AG04450 (cell line): Measurements from ENCODE around the gene ZKSCAN7. TPM values are rescaled to one million over a fixed set of nuclear protein-coding genes. Genes with fewer than 3 reads are reported as not detected.
"Not testable (repeated sequence)": the region's sequence is repeated elsewhere in the genome, so short reads cannot be mapped to it uniquely, and the experiment has no call there.

Experiments
- CTCF ChIA-PET: fragments of 300-600, 350-600 bp; formaldehyde crosslinking; extraction: SDS; loops from one replicate; lab custom pipeline; 2022; ENCODE audit warnings: antibody characterized with exemption, inconsistent platforms; lab: Charles Lee
- POLR2A ChIA-PET: fragments of 350-600 bp; formaldehyde crosslinking; extraction: SDS; loops from one replicate; lab custom pipeline; 2021; ENCODE audit warnings: antibody characterized with exemption, inconsistent platforms; lab: Yijun Ruan, JAX
- DNase-seq: peaks from one replicate; pipeline ENCODE4 v3.0.0-alpha.2; 2011; ENCODE audit warnings: low read depth, low spot score
- H3K27ac ChIP-seq: one replicate; pipeline ENCODE4 v1.5.1; 2012; ENCODE audit warnings: low read depth, low read length, control low read depth
- H3K27me3 ChIP-seq: one replicate; pipeline ENCODE4 v1.6.0; 2012; ENCODE audit warnings: low read length; ENCODE audit not compliant: control insufficient read depth, insufficient read depth
- H3K4me3 ChIP-seq: 2 replicates; pipeline ENCODE4 v1.5.1; 2011; ENCODE audit warnings: mild to moderate bottlenecking, low read depth, low read length, control low read depth
- H3K9me3 ChIP-seq: 2 replicates; pipeline ENCODE4 v1.5.1; 2012; ENCODE audit warnings: low read length; ENCODE audit not compliant: control insufficient read depth, insufficient read depth
- polyA plus RNA-seq: library from polyadenylated mRNA; depleted of rRNA; stranded (reverse); fragments of >200 nt; gene quantifications from 2 replicates; pipeline ENCODE4 v1.2.3, GENCODE V29; 2011
- TF ChIP-seq, protein P1 (sequence below): IDR thresholded peaks from 2 replicates; pipeline ENCODE4 v1.5.1; 2011; ENCODE audit warnings: low read depth, low read length, control low read depth, inconsistent platforms

Gene ZKSCAN7
- polyA plus RNA-seq, 1 experiment: 8.3 TPM

DNA sequence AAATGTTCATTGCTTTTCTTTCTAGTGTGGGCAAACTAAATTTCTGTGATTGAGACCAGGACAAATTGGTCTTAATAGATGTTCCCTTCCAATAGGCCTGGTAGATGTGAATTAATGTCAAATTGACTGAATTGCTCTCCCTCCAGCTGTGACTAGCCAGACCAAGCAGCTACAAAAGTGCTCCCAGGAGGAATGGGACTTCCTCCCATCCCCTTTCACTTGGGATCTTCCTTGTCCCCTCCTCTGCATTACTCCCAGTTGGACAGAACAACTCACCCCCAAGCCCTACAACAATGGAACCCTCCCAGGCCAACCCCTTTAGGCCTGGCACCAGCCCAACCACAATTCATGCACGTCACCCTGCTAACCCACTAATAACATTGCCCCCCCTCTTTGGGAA is 19.6 kb upstream of the ZKSCAN7 start:
- no peak overlapping the region for H3K27ac ChIP-seq
- H3K27me3 ChIP-seq: peaks cover 6% of the 10 kb centered on the region
- ChIA-PET CTCF (no interaction called here), POLR2A (no interaction called here)
- peaks cover 3% of the 10 kb centered on the region; the same call in 1 of the 2 replicates for H3K9me3 ChIP-seq
- TF ChIP-seq, protein P1, sequence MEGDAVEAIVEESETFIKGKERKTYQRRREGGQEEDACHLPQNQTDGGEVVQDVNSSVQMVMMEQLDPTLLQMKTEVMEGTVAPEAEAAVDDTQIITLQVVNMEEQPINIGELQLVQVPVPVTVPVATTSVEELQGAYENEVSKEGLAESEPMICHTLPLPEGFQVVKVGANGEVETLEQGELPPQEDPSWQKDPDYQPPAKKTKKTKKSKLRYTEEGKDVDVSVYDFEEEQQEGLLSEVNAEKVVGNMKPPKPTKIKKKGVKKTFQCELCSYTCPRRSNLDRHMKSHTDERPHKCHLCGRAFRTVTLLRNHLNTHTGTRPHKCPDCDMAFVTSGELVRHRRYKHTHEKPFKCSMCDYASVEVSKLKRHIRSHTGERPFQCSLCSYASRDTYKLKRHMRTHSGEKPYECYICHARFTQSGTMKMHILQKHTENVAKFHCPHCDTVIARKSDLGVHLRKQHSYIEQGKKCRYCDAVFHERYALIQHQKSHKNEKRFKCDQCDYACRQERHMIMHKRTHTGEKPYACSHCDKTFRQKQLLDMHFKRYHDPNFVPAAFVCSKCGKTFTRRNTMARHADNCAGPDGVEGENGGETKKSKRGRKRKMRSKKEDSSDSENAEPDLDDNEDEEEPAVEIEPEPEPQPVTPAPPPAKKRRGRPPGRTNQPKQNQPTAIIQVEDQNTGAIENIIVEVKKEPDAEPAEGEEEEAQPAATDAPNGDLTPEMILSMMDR: no peak
- DNase-seq: no peak
- H3K4me3 ChIP-seq: no peak overlapping the region

DNA sequence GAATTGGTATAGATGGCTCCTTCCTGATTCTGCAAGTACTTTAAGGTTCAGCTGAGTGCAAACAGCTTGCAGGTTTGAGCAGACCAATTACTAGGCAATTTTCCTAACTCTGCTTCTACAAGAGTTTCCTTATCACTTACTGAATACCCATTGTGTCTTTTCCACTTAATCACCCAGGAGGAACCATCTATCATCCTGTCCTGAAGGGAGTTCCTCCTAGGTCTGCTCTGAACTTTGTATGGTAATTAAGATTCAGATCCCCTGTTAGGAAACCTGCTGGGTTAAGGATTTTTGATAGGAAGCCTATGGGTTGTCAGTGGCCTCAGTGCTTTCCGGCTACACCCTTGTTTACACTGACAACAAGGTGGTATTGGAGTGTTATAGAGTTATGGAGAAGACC is 10.2 kb upstream of the ZKSCAN7 start:
- DNase-seq, H3K4me3 ChIP-seq, H3K9me3 ChIP-seq, POLR2A ChIA-PET, H3K27ac ChIP-seq, CTCF ChIA-PET, H3K27me3 ChIP-seq: not testable (repeated sequence)

DNA sequence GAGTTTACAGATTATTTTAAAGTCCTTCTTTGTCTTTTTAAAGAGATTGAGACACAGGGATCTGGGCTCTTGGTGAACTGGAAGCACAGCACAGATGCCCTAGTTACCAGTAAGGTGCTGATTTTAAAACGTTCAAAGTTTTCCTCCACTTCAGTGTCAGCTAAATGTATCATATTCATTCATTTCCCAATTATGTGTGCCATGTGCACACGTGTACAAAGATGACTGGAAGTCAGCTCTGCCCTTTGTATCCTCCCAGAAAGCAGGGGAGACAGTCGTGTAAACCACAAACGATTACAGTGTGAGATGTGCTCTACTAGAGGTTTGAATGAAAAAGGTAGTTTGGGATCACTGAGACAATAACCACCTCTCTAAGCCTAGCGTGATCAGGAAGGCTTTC is 730 bp downstream of the ZKSCAN7 start:
- POLR2A ChIA-PET: interaction anchor here (0.6 to 1.8 kb wide), 4 partner anchors 29 to 339 kb away, joined by 3 to 6 read pairs (median 4); partner anchors contain the start of genes ZNF197 and ZNF660
- Histone ChIP-seq H3K9me3 (peaks cover 3% of the 10 kb centered on the region), H3K27me3 (peaks cover 6% of the 10 kb centered on the region), H3K4me3 (peak overlapping the region; percentile 86), H3K27ac (no peak overlapping the region)
- DNase-seq: no peak
- CTCF ChIA-PET: no interaction called here
- TF ChIP-seq, protein P1: no peak

DNA sequence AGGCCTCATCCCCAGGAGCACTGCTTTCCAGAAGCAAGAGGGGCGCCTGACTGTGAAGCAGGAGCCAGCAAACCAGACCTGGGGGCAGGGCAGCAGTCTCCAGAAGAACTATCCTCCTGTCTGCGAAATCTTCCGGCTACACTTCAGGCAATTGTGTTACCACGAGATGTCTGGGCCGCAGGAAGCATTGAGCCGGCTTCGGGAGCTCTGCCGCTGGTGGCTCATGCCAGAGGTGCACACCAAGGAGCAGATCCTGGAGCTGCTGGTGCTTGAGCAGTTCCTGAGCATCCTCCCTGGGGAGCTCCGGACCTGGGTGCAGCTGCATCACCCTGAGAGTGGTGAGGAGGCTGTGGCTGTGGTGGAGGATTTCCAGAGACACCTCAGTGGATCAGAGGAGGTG is 2.1 kb downstream of the ZKSCAN7 start:
- TF ChIP-seq, protein P1: no peak
- DNase-seq: no peak
- Histone ChIP-seq H3K27me3 (no peaks in the 10 kb centered on the region), H3K9me3 (peaks cover 8% of the 10 kb centered on the region), H3K4me3 (no peak overlapping the region), H3K27ac (no peak overlapping the region)
- ChIA-PET CTCF (no interaction called here), POLR2A (no interaction called here)

DNA sequence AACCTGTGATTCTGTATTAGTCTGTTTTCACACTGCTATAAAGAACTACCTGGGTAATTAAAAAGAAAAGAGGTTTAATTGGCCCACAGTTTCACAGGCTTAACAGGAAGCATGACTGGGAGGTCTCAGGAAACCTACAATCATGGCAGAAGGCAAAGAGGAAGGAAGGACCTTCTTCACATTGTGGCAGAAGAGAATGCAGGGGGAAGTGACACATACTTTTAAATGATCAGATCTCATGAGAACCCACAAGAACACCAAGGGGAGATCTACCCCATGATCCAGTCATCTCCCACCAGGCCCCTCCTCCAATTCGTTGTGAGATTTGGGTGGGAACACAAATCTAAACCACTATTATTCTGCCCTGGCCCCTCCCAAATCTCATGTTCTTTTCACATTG is 6.1 kb downstream of the ZKSCAN7 start:
- peaks cover 8% of the 10 kb centered on the region for H3K9me3 ChIP-seq
- H3K4me3 ChIP-seq: no peak overlapping the region
- TF ChIP-seq, protein P1: no peak
- no peaks in the 10 kb centered on the region for H3K27me3 ChIP-seq
- ChIA-PET POLR2A (no interaction called here), CTCF (no interaction called here)
- H3K27ac ChIP-seq: no peak overlapping the region
- DNase-seq: no peak

DNA sequence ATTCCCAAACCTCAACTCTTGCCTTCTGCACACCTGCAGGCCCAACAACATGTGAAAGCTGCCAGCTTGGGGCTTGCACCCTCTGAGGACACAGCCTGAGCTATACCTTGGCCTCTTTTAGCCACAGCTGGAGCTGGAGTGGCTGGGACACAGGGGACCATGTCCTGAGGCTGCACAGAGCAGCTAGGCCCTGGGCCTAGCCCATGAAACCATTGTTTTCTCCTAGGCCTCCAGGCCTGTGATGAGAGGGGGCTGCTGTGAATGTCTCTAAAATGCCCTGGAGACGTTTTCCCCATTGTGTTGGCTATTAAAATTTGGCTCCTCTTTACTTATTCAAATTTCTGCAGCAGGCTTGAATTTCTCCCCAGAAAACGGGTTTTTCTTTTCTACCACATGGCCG is 7.2 kb downstream of the ZKSCAN7 start:
- POLR2A ChIA-PET: no interaction called here
- peaks cover 12% of the 10 kb centered on the region for H3K9me3 ChIP-seq
- H3K27me3 ChIP-seq: no peaks in the 10 kb centered on the region
- H3K27ac ChIP-seq: no peak overlapping the region
- no peak for DNase-seq
- TF ChIP-seq, protein P1: no peak
- no peak overlapping the region for H3K4me3 ChIP-seq
- CTCF ChIA-PET: no interaction called here
